ENCODE data around the gene HSF2BP. TPM values are rescaled to one million over a fixed set of nuclear protein-coding genes. Genes with fewer than 3 reads are reported as not detected.
"Not testable (repeated sequence)": the region's sequence is repeated elsewhere in the genome, so short reads cannot be mapped to it uniquely, and the experiment has no call there.

HSF2BP gene
- total RNA-seq, 4 donors from 2014 or later: 1.7 to 6.3 (median 1.9) TPM

DNA sequence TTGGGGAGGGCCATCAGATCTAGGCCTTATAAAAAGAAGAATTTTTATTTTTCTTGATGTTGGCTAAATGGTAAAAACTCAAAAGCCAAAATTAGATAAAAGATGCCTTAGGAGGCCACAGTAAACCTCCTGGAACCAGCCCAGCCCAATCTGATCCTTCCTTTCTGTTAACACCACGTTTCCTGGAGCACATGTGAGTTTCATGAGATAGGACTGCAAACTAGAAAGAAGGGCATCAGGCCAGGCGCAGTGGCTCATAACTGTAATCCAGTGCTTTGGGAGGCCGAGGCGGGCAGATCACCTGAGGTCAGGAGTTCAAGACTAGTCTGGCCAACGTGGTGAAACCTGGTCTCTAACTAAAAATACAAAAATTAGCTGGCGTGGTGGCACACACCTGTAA is 6.7 kb downstream of the HSF2BP start:
- TF ChIP-seq POLR2A (IDR thresholded peaks at IDR 0.05): no peak
- TF ChIP-seq, protein P1, sequence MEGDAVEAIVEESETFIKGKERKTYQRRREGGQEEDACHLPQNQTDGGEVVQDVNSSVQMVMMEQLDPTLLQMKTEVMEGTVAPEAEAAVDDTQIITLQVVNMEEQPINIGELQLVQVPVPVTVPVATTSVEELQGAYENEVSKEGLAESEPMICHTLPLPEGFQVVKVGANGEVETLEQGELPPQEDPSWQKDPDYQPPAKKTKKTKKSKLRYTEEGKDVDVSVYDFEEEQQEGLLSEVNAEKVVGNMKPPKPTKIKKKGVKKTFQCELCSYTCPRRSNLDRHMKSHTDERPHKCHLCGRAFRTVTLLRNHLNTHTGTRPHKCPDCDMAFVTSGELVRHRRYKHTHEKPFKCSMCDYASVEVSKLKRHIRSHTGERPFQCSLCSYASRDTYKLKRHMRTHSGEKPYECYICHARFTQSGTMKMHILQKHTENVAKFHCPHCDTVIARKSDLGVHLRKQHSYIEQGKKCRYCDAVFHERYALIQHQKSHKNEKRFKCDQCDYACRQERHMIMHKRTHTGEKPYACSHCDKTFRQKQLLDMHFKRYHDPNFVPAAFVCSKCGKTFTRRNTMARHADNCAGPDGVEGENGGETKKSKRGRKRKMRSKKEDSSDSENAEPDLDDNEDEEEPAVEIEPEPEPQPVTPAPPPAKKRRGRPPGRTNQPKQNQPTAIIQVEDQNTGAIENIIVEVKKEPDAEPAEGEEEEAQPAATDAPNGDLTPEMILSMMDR (IDR thresholded peaks at IDR 0.05): no peak
- TF ChIP-seq EP300 (IDR thresholded peaks at IDR 0.05): no peak
- H3K4me1 ChIP-seq: peaks cover 0 to 2% (median 0%) of the 10 kb centered on the region in 4 donors
- no peaks in the 10 kb centered on the region for H3K27me3 ChIP-seq
- H3K27ac ChIP-seq: no peak overlapping the region
- peaks cover 0 to 5% (median 0%) of the 10 kb centered on the region in 3 donors for H3K36me3 ChIP-seq
- H3K9me3 ChIP-seq: no peaks in the 10 kb centered on the region
- WGBS, 2 donors: 79 to 80% methylated on average over 6 of the region's 6 CpGs
- no peak for DNase-seq (ENCODE audit: low spot score in 2 of 2)
- H3K4me3 ChIP-seq: no peak overlapping the region

DNA sequence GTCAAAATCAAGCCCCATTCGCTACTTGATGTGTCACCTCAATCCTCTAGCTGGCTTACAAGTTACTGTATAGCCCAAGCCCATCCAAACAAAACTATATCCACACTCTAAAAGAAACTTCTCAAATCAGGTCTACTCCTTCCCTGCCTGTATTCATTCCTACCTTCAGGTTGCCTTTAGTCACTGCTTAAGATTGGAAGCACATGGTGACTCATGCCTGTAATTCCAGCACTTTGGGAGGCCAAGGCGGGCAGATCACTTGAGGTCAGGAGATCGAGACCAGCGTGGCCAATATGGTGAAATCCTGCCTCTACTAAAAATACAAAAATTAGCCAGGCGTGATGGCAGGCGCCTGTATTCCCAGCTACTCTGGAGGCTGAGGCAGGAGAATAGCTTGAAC is 7.4 kb downstream of the HSF2BP start:
- WGBS, 2 donors: 96 to 97% methylated on average over 6 of the region's 6 CpGs
- not testable (repeated sequence) for H3K4me3 ChIP-seq; H3K9me3 ChIP-seq; H3K27ac ChIP-seq; DNase-seq (ENCODE audit: low spot score in 2 of 2); H3K4me1 ChIP-seq; H3K27me3 ChIP-seq; H3K36me3 ChIP-seq

DNA sequence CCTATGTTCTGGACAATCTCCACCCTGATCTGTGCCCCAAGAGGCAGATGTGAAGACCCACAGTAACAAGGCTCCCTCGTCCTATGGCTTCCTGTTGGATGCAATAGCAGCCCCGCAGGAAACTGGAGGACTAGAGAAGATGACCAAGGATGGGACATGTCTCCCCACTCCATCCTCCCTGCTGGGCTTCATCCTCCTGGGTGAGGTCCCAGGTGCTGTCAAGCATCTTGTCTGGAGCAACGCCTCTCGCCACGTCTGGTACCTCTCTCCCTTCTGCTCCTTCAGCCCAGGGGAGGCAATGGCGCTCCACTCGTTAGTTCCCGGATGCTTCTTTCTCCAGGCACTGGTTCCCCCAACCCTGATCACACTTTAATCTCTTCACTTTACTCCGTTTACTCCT is 11.1 kb downstream of the HSF2BP start:
- no peaks in the 10 kb centered on the region for H3K27me3 ChIP-seq
- no peaks in the 10 kb centered on the region for H3K36me3 ChIP-seq
- peaks cover 0 to 21% (median 4%) of the 10 kb centered on the region in 4 donors for H3K4me1 ChIP-seq
- WGBS, 2 donors: 73 to 82% methylated on average over 9 of the region's 9 CpGs
- DNase-seq (ENCODE audit: low spot score in 2 of 2): no peak
- no peak overlapping the region for H3K27ac ChIP-seq
- no peak for TF ChIP-seq POLR2A (IDR thresholded peaks at IDR 0.05)
- no peak for TF ChIP-seq EP300 (IDR thresholded peaks at IDR 0.05)
- TF ChIP-seq, protein P1 (IDR thresholded peaks at IDR 0.05): no peak
- no peaks in the 10 kb centered on the region for H3K9me3 ChIP-seq
- H3K4me3 ChIP-seq: no peak overlapping the region

DNA sequence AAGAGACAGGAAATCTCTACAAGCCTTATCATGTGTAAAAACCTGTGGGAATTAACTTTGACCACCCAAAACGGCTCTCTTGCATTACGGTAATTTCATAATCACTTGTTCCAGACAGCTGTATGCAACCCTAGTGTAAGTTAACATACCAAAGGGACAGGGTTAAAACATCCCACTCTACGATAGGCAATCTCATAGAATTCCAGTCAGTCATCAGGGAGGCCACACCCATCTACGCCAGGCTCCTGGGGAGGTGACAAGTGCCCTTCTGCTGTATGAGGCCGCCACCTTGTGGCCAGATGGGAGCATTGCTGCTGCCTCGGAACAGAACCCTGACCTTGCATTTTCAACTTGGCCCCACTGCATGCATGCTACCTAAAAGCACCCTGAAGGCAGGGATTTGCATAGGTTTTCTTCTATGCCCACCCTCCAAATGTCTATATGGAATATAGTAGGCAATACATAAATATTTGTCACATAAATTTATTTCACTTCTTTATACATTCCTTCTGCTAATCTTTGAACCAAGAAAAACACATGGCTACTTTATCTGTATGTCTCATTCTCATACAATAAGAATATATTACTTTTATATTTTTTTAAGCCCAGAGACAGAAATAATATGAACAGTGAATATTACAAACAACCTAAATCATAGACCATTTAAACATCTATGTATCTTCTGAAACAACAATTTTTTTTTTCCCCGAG is 12.6 kb downstream of the HSF2BP start:
- Histone ChIP-seq H3K4me3 (peak overlapping the region in 1 of 4 donors; percentile 5), H3K36me3 (no peaks in the 10 kb centered on the region), H3K9me3 (no peaks in the 10 kb centered on the region), H3K27me3 (no peaks in the 10 kb centered on the region), H3K4me1 (peaks cover 0 to 21% (median 4%) of the 10 kb centered on the region in 4 donors), H3K27ac (peak overlapping the region in 1 of 4 donors; percentile 79)
- TF ChIP-seq, protein P1 (IDR thresholded peaks at IDR 0.05): peak; percentile 98 to 99 (median 99)
- peak in 1 of 2 donors; percentile 77 for TF ChIP-seq EP300 (IDR thresholded peaks at IDR 0.05)
- TF ChIP-seq POLR2A (IDR thresholded peaks at IDR 0.05): no peak
- peak; percentile 90 to 96 for DNase-seq (ENCODE audit: low spot score in 2 of 2)
- WGBS, 2 donors: 18 to 21% methylated on average over 7 of the region's 7 CpGs

DNA sequence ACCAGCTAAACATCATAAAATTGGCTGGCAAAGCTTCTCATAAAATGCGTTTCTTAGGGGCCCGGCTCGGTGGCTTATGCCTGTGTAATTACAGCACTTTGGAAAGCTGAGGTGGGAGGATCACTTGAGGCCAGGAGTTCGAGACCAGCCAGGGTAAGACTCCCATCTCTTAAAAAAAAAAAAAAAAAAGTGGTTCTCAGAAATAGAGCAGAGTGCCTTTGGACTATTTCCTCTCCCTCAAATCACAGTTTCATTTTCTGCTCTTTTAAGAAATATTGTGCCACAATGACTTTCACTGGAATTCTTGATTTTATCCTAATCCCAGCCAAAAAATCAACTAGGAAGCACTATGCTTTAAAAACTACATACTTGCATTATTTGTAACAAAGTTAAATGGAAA is 13.3 kb downstream of the HSF2BP start:
- TF ChIP-seq POLR2A (IDR thresholded peaks at IDR 0.05) (no peak), EP300 (IDR thresholded peaks at IDR 0.05) (no peak)
- no peaks in the 10 kb centered on the region for H3K27me3 ChIP-seq
- H3K9me3 ChIP-seq: no peaks in the 10 kb centered on the region
- no peak for DNase-seq (ENCODE audit: low spot score in 2 of 2)
- 34 to 35% methylated on average over 4 of the region's 4 CpGs for WGBS, 2 donors
- peaks cover 0 to 21% (median 4%) of the 10 kb centered on the region in 4 donors for H3K4me1 ChIP-seq
- peak overlapping the region; percentile 12 to 79 (median 35) for H3K27ac ChIP-seq
- no peaks in the 10 kb centered on the region for H3K36me3 ChIP-seq
- H3K4me3 ChIP-seq: no peak overlapping the region

DNA sequence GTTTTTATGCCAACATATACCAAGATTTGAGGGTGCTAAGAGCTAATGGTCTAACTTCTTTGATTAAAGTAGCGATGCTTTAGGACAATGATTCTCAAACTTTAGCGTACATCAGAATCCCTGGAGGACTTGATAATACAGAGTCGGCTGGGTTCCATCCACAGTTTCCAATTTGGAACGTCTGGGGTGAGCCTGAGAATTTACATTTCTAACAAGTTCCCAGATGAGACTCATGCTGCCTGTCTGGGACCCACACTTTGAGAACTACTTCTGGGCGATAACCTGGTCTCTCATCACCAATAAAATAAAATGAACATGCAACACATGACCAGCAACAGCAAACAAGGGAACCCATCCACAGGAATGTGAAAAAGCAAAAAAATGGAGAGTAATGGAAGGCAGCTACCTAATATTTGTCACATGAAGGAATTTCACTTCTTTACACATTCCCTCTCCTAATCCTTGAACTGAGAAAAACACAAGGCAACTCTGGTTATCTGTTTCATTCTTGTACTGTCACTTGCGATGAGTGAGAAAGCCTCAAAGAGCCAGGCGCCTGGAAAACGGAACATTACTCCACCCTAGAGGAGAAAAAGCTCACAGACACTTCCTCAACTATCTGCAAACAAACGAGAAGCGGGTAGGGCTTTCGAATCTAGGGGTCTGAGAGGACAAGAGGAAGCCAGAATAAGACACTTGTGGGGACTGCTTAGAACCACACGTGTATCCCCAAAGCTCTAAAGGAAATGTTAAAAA is 14.0 kb downstream of the HSF2BP start:
- 33 to 37% methylated on average over 12 of the region's 12 CpGs for WGBS, 2 donors
- no peaks in the 10 kb centered on the region for H3K9me3 ChIP-seq
- no peaks in the 10 kb centered on the region for H3K27me3 ChIP-seq
- peaks cover 0 to 21% (median 4%) of the 10 kb centered on the region in 4 donors for H3K4me1 ChIP-seq
- H3K4me3 ChIP-seq: no peak overlapping the region
- TF ChIP-seq EP300 (IDR thresholded peaks at IDR 0.05): peak; percentile 42 to 61
- TF ChIP-seq, protein P1 (IDR thresholded peaks at IDR 0.05): peak; percentile 29 to 75 (median 61)
- no peak for TF ChIP-seq POLR2A (IDR thresholded peaks at IDR 0.05)
- peak in 1 of 2 donors; percentile 67 for DNase-seq (ENCODE audit: low spot score in 2 of 2)
- no peaks in the 10 kb centered on the region for H3K36me3 ChIP-seq
- peak overlapping the region; percentile 12 to 79 (median 35) for H3K27ac ChIP-seq

All from tibial nerve (tissue), 4 donors.